Kidney epithelial cell (primary cell): ENCODE measurements around the gene NT5C1B. TPM values are rescaled to one million over a fixed set of nuclear protein-coding genes. Genes with fewer than 3 reads are reported as not detected.

Source experiments
- DNase-seq: peaks from one replicate; pipeline ENCODE4 v3.0.0-alpha.2; 2010; ENCODE audit warnings: low read depth
- H3K27me3 ChIP-seq: 2 replicates; pipeline ENCODE4 v1.6.0; 2011; ENCODE audit warnings: low read length; ENCODE audit not compliant: control insufficient read depth, insufficient read depth
- H3K36me3 ChIP-seq: 2 replicates; pipeline ENCODE4 v1.5.1; 2011; ENCODE audit warnings: low read length; ENCODE audit not compliant: control insufficient read depth, insufficient read depth
- H3K4me3 ChIP-seq: 2 replicates; pipeline ENCODE4 v1.5.1; 2011; ENCODE audit warnings: low read depth, mild to moderate bottlenecking, control low read depth, low read length
- total RNA-seq: library from RNA; depleted of rRNA; stranded (reverse); fragments of >200 nt; gene quantifications from 2 replicates; pipeline ENCODE4 v1.2.3, GENCODE V29; 2015
- TF ChIP-seq, protein P1 (sequence below): IDR thresholded peaks from 2 replicates; pipeline ENCODE4 v1.5.1; 2011; ENCODE audit warnings: mild to moderate bottlenecking, moderate library complexity, low read length, control low read depth, inconsistent platforms; ENCODE audit not compliant: insufficient read depth, poor library complexity, severe bottlenecking

NT5C1B gene
- total RNA-seq, 1 donor from 2014 or later, result not detected

DNA sequence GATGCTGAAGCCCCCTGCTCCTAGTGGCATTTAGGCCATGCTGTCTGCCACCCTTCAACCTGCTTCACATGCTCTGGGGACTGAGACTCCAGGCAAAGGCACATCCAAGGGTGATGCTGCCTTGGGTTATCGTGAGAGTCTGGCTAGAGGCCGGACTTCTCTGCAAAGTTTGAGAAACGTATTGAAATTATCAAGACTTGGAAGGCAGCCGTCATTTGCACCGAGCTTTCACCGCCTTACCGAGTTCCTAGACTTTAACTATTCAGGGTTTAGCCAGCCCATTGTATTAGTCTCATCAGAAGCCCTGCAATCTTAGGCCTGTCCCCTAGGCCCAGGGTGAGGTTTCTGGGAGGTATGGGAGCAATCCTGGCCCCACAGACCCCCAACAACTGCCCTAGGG is 62.9 kb downstream of the NT5C1B start:
- H3K27me3 ChIP-seq, result no peaks in the 10 kb centered on the region
- H3K4me3 ChIP-seq, result no peak overlapping the region
- TF ChIP-seq, protein P1, sequence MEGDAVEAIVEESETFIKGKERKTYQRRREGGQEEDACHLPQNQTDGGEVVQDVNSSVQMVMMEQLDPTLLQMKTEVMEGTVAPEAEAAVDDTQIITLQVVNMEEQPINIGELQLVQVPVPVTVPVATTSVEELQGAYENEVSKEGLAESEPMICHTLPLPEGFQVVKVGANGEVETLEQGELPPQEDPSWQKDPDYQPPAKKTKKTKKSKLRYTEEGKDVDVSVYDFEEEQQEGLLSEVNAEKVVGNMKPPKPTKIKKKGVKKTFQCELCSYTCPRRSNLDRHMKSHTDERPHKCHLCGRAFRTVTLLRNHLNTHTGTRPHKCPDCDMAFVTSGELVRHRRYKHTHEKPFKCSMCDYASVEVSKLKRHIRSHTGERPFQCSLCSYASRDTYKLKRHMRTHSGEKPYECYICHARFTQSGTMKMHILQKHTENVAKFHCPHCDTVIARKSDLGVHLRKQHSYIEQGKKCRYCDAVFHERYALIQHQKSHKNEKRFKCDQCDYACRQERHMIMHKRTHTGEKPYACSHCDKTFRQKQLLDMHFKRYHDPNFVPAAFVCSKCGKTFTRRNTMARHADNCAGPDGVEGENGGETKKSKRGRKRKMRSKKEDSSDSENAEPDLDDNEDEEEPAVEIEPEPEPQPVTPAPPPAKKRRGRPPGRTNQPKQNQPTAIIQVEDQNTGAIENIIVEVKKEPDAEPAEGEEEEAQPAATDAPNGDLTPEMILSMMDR, result no peak
- H3K36me3 ChIP-seq, result no peaks in the 10 kb centered on the region
- no peak for DNase-seq

DNA sequence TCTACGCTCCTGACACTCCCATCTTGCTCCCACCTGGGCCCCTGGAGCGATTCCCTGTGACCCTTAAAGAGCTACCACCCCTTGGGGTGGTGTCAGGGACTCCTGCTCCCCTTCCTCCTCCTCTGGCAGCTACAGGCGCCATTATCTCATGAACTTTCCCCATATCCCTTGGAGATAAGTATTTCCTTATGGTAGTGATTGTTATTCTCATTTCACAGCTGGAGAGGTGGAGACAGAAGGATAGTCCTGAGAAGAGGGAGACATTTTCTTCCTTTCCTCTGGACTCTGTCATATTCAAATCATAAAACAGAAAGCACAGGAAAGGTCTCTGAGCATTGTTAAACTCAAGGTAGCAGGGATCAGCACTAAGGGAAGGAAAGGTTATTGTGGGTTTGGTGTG is 63.5 kb downstream of the NT5C1B start:
- no peaks in the 10 kb centered on the region for H3K36me3 ChIP-seq
- DNase-seq, result no peak
- H3K4me3 ChIP-seq, result no peak overlapping the region
- TF ChIP-seq, protein P1, result no peak
- no peaks in the 10 kb centered on the region for H3K27me3 ChIP-seq

DNA sequence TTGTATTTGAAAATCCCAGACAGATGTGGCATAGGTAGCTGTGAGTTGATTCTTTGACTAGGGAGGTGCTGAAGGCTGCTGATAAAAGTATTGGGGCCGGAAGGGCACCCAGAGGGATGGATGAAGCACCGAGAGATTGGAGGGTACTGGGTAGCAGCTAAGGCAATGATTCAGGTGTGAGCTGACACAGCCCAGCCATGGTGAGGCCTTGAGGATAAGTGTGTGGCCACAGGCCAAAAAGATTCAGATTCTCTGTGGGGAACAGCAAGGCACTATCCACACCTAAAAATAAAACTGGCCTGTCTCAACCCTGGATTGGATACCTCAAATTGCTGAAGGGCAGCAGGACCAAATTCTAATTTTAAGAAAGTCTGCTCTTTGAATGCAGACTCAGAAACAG is 64.1 kb downstream of the NT5C1B start:
- Histone ChIP-seq H3K27me3 (no peaks in the 10 kb centered on the region), H3K4me3 (no peak overlapping the region), H3K36me3 (no peaks in the 10 kb centered on the region)
- TF ChIP-seq, protein P1, result no peak
- DNase-seq, result no peak

DNA sequence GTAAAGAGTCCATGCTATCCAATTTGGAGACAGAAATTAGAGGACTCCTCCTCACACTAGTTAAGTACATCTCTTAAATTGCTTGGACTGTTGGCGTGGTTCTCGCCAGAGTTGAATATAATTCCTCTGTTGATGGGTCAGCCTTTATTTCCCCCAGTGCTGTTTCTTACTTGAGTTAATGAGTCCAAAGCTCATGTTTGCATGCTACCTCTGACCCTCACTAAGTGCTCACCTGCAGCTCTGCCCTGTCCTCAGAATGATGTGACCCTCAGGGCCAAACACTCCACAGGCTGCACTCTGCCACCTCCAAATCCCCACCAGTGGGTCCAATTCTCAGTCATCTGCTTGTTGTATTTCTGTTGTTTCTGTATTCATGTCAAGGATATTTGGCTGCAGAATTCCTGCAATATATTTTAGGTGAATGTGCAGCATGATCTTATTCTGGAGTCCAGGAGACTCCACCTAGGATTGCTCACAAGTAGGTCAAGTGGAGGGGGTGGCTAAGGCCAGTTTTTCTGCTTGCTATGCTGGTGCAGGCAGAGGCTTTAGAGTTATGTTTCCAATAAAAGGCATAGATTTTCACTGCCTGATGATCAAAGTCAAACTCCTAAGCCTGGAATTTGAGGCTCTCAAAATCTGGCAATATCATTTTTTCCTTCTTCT is 66.8 kb downstream of the NT5C1B start:
- no peaks in the 10 kb centered on the region for H3K27me3 ChIP-seq
- TF ChIP-seq, protein P1, result no peak
- DNase-seq, result no peak
- H3K4me3 ChIP-seq, result no peak overlapping the region
- H3K36me3 ChIP-seq, result no peaks in the 10 kb centered on the region

DNA sequence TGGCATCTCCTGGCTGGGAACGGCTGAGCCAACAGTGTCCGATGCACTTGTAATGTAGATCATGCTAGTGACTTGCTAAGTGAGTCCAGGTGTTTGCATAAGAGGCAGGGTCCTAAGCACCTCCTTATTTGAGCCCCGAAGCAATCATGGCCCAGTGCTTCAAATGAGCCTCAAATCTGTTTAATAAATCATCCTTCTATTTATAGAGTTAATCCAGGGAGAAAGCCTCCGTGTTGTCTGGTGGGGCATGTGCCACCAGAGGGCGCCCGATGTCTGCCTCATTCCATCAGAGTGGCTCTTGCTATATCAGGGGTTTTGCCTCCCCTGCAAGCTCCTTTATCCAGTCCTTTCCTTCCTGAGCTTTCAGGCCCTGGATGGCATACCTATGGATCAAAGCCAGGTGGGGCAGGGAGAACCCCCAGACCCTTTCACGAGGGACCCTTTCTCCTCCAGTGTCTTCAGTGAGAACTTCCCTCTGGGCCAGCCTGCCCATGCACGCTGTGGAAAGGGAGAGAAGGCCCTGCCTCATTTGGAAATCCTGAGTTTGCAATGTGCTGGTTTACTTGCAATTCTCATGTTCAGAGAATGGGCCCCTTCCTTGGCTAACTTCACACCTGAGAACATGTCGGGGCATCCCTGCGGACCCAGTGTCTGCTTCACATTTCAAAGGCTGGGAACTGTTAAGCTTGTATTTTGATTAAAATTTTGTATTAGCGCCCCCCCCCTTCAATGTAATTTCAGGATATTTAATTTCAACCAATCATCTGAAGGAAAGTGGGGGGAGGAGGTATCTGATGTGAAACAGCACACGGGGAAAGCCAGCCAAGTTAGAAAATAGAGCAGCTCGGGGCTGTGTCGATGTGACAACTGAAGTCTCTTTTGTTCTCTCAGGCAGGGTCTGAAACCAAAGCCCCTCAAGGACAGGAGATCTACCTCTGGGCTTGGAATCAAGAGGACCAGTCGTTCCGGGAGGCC is 68.6 kb downstream of the NT5C1B start:
- TF ChIP-seq, protein P1, result peak; percentile 90
- Histone ChIP-seq H3K27me3 (no peaks in the 10 kb centered on the region), H3K4me3 (no peak overlapping the region), H3K36me3 (no peaks in the 10 kb centered on the region)
- no peak for DNase-seq
